Endothelial cell (in vitro differentiated cells): ENCODE measurements around the gene ANGPTL1. TPM values are rescaled to one million over a fixed set of nuclear protein-coding genes. Genes with fewer than 3 reads are reported as not detected.
"Not testable (repeated sequence)": the region's sequence is repeated elsewhere in the genome, so short reads cannot be mapped to it uniquely, and the experiment has no call there.

ENCODE experiments used
- DNase-seq: peaks from one replicate; pipeline ENCODE4 v3.0.0; 2021; ENCODE audit warnings: low spot score
- H3K27ac Mint-ChIP-seq: one replicate; pipeline ENCODE4 v1.8.0; 2021; ENCODE audit warnings: mixed read lengths, inconsistent platforms; ENCODE audit not compliant: unreplicated experiment
- H3K27me3 Mint-ChIP-seq: one replicate; pipeline ENCODE4 v1.8.0; 2021; ENCODE audit warnings: mild to moderate bottlenecking, moderate library complexity, mixed read lengths, inconsistent platforms; ENCODE audit not compliant: unreplicated experiment
- H3K36me3 Mint-ChIP-seq: one replicate; pipeline ENCODE4 v1.8.0; 2021; ENCODE audit warnings: mild to moderate bottlenecking, low read depth, mixed read lengths, inconsistent platforms; ENCODE audit not compliant: unreplicated experiment
- H3K4me1 Mint-ChIP-seq: one replicate; pipeline ENCODE4 v1.8.0; 2021; ENCODE audit warnings: mild to moderate bottlenecking, mixed read lengths, inconsistent platforms; ENCODE audit not compliant: unreplicated experiment
- H3K4me3 Mint-ChIP-seq: one replicate; pipeline ENCODE4 v1.8.0; 2021; ENCODE audit warnings: mild to moderate bottlenecking, mixed read lengths, inconsistent platforms; ENCODE audit not compliant: unreplicated experiment
- H3K9me3 Mint-ChIP-seq: one replicate; pipeline ENCODE4 v1.8.0; 2021; ENCODE audit warnings: mixed read lengths, inconsistent platforms; ENCODE audit not compliant: unreplicated experiment
- total RNA-seq: library from RNA; stranded (reverse); fragmentation: NEBNext Ultra II Directional; extraction: Animal tissue kit (Norgen Biotek cat#: 25700); gene quantifications from one replicate; pipeline ENCODE4 v1.2.1, GENCODE V29; 2021; ENCODE audit not compliant: unreplicated experiment
- TF ChIP-seq, protein P1 (sequence below): fragments of 200-600 bp; sonication (generic); IDR thresholded peaks from one replicate; pipeline ENCODE4 v1.5.0; 2021; ENCODE audit warnings: antibody characterized with exemption; ENCODE audit not compliant: unreplicated experiment

The ANGPTL1 gene
- total RNA-seq, 1 donor from 2014 or later: not detected

DNA sequence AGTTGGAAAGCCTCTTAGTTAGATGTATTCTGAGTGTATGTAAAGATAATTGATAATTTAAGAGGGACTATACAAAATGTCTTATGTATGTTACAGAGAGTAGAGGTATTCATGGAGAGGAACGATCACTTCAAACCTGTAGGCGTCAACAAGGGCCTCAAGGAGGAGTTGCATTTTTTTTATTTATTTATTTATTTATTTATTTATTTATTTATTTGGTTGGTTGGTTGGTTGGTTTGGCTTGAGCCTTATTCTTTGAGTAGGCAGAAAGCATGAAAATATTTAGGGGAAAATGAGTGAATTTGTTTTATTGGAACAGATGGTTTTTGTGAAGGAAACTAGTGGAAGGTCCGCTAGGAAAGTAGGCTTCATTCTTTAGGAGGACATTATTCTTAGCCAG lies 8.5 kb downstream of the ANGPTL1 start:
- H3K9me3 Mint-ChIP-seq: no peaks in the 10 kb centered on the region
- TF ChIP-seq, protein P1, sequence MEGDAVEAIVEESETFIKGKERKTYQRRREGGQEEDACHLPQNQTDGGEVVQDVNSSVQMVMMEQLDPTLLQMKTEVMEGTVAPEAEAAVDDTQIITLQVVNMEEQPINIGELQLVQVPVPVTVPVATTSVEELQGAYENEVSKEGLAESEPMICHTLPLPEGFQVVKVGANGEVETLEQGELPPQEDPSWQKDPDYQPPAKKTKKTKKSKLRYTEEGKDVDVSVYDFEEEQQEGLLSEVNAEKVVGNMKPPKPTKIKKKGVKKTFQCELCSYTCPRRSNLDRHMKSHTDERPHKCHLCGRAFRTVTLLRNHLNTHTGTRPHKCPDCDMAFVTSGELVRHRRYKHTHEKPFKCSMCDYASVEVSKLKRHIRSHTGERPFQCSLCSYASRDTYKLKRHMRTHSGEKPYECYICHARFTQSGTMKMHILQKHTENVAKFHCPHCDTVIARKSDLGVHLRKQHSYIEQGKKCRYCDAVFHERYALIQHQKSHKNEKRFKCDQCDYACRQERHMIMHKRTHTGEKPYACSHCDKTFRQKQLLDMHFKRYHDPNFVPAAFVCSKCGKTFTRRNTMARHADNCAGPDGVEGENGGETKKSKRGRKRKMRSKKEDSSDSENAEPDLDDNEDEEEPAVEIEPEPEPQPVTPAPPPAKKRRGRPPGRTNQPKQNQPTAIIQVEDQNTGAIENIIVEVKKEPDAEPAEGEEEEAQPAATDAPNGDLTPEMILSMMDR: no peak
- no peak overlapping the region for H3K27ac Mint-ChIP-seq
- peaks cover 1% of the 10 kb centered on the region for H3K27me3 Mint-ChIP-seq
- DNase-seq: no peak
- H3K4me1 Mint-ChIP-seq: no peaks in the 10 kb centered on the region
- no peaks in the 10 kb centered on the region for H3K36me3 Mint-ChIP-seq
- no peak overlapping the region for H3K4me3 Mint-ChIP-seq

DNA sequence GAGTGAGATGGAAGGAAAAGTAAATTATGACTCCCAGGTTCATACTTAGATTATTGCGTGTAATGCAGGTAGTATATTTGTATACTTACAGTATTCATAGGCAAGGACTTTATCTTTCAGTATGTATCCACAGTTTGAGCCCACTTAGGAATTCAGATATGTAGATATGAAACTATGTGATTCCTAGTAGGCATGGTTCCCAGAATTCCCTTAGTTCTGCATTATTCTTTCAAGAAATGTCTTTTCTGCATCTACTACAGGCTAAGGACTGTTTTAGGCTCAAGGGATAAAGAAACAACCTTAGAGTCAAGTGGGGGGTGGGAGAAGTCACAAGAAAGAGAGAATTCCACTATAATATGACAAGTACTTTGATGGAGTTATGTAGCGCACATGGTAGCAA lies 13.8 kb downstream of the ANGPTL1 start:
- no peaks in the 10 kb centered on the region for H3K4me1 Mint-ChIP-seq
- TF ChIP-seq, protein P1: no peak
- no peak for DNase-seq
- no peaks in the 10 kb centered on the region for H3K9me3 Mint-ChIP-seq
- H3K4me3 Mint-ChIP-seq: no peak overlapping the region
- no peak overlapping the region for H3K27ac Mint-ChIP-seq
- no peaks in the 10 kb centered on the region for H3K27me3 Mint-ChIP-seq
- H3K36me3 Mint-ChIP-seq: no peaks in the 10 kb centered on the region

DNA sequence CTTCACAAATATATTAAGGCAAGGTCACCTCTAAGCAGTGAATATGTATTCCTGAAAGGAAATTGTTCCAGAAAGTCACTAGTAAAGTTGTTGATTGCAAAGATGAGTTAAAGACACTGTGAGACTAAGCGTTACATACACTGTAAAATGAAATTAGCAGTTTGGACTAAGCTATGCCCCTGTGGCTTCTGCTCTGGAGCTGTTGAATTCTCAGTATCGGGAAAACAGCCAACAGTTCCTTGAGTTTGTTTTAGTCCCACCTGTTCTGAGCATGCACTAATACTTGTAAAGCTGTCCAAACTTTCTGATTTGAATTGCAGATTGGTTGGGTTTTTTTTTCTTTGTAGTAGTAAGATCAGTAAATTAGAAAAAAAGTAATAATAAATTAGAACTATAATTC lies 21.0 kb downstream of the ANGPTL1 start:
- no peaks in the 10 kb centered on the region for H3K4me1 Mint-ChIP-seq
- H3K36me3 Mint-ChIP-seq: no peaks in the 10 kb centered on the region
- no peak for DNase-seq
- H3K4me3 Mint-ChIP-seq: no peak overlapping the region
- no peaks in the 10 kb centered on the region for H3K27me3 Mint-ChIP-seq
- TF ChIP-seq, protein P1: no peak
- no peak overlapping the region for H3K27ac Mint-ChIP-seq
- no peaks in the 10 kb centered on the region for H3K9me3 Mint-ChIP-seq

DNA sequence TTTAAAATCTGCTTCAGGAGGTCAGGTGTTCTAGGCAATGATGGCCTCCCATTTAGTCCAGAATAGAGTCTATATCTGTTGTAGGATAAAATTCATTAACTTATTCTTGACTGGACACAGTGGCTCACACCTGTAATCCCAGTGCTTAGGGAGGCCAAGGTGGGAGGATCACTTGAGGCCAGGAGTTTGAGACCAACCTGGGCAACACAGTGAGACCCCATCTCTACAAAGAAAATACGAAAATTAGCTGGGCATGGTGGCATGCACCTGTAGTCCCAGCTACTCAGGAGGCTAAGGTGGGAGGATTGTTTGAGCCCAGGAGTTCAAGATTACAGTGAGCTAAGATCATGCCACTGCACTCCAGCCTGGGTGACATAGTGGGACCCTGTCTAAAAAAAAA lies 23.0 kb downstream of the ANGPTL1 start:
- H3K36me3 Mint-ChIP-seq, H3K27me3 Mint-ChIP-seq, DNase-seq, H3K27ac Mint-ChIP-seq, H3K9me3 Mint-ChIP-seq, H3K4me3 Mint-ChIP-seq, H3K4me1 Mint-ChIP-seq: not testable (repeated sequence)

DNA sequence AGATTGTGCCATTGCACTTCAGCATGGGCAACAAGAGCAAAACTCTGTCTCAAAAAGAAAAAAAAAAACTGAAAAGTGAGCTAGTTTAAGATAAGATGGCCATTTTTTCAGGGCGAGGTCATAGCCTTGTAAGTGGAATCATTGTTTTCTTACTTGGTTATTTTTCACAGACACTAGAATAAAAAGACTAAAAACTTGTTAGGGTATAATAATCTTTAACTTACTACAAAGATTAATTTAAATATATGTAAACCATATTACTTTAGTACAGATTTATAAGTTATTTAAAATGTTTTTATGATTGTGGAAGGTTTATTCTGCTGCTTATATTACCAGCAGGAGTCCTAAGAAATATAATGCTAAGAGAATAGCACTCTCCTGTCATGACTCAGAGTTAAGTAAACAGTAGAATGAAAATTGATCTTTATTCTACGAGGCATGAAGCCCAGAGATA lies 23.5 kb downstream of the ANGPTL1 start:
- no peaks in the 10 kb centered on the region for H3K4me1 Mint-ChIP-seq
- H3K4me3 Mint-ChIP-seq: no peak overlapping the region
- no peak overlapping the region for H3K27ac Mint-ChIP-seq
- no peaks in the 10 kb centered on the region for H3K9me3 Mint-ChIP-seq
- no peaks in the 10 kb centered on the region for H3K27me3 Mint-ChIP-seq
- DNase-seq: no peak
- no peaks in the 10 kb centered on the region for H3K36me3 Mint-ChIP-seq
- TF ChIP-seq, protein P1: no peak

DNA sequence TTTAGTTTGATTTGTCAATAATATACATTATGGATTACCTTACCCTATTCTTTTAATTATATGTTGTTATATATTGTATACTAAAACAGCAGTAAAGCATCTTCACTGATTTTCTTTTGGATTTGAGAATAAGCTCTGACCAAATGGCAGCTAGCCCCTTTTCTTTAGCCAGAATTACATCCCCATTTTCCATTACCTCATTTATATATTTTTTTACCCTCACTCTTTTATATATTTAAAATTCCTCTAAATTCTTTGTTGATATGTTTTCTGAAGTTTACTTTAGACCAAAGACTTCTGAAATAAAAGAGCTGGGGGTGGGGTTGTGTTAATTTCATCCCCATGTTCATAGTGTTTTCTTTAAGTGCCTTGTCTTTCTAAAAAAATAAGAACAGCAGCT lies 24.6 kb downstream of the ANGPTL1 start:
- TF ChIP-seq, protein P1: no peak
- Mint-ChIP-seq H3K36me3 (no peaks in the 10 kb centered on the region), H3K27ac (no peak overlapping the region), H3K9me3 (no peaks in the 10 kb centered on the region), H3K4me3 (no peak overlapping the region), H3K27me3 (no peaks in the 10 kb centered on the region), H3K4me1 (no peaks in the 10 kb centered on the region)
- DNase-seq: no peak
